Upper lobe of right lung (tissue), 1 donor: Measurements from ENCODE around the gene IGLL1. TPM values are rescaled to one million over a fixed set of nuclear protein-coding genes. Genes with fewer than 3 reads are reported as not detected.
A peak's percentile ranks its signal among the peaks of the same experiment; 100 is the strongest.

Experiments used
- ATAC-seq: fragments of 200-7000 bp; cut with Tn5 transposase; one replicate; pipeline ENCODE4 v1.9.1; 2020; ENCODE audit warnings: mild to moderate bottlenecking, moderate library complexity
- DNase-seq: peaks from one replicate; pipeline ENCODE4 v3.0.0-alpha.2; 2020
- H3K27ac ChIP-seq: fragments of 200-600 bp; one replicate; pipeline ENCODE4 v1.8.0; 2022
- H3K27me3 ChIP-seq: fragments of 200-600 bp; one replicate; pipeline ENCODE4 v1.8.0; 2022; ENCODE audit warnings: mild to moderate bottlenecking
- H3K36me3 ChIP-seq: fragments of 200-600 bp; one replicate; pipeline ENCODE4 v1.8.0; 2022
- H3K4me1 ChIP-seq: fragments of 200-600 bp; one replicate; pipeline ENCODE4 v1.8.0; 2022
- H3K4me3 ChIP-seq: fragments of 200-600 bp; one replicate; pipeline ENCODE4 v1.8.0; 2022; ENCODE audit warnings: mild to moderate bottlenecking
- H3K9me3 ChIP-seq: fragments of 200-600 bp; one replicate; pipeline ENCODE4 v1.8.0; 2022
- intact Hi-C: fragments of 100-400 bp; cut with DNase I; formaldehyde crosslinking; loops from one replicate; pipeline ENCODE4 v1.11.0; 2022
- total RNA-seq: library from RNA; stranded (reverse); fragmentation: NEBNext Ultra II Directional; extraction: Animal tissue kit (Norgen Biotek cat#: 25700); gene quantifications from one replicate; pipeline ENCODE4 v1.2.1, GENCODE V29; 2021
- TF ChIP-seq, protein P1 (sequence below): fragments of 200-600 bp; IDR thresholded peaks from one replicate; pipeline ENCODE4 v1.8.0; 2022; ENCODE audit warnings: antibody characterized with exemption
- donor health status: DM: no; HTN: yes; CAD: no; lungs with severe emphysema.

IGLL1 gene
- total RNA-seq, 1 donor from 2014 or later: not detected

DNA sequence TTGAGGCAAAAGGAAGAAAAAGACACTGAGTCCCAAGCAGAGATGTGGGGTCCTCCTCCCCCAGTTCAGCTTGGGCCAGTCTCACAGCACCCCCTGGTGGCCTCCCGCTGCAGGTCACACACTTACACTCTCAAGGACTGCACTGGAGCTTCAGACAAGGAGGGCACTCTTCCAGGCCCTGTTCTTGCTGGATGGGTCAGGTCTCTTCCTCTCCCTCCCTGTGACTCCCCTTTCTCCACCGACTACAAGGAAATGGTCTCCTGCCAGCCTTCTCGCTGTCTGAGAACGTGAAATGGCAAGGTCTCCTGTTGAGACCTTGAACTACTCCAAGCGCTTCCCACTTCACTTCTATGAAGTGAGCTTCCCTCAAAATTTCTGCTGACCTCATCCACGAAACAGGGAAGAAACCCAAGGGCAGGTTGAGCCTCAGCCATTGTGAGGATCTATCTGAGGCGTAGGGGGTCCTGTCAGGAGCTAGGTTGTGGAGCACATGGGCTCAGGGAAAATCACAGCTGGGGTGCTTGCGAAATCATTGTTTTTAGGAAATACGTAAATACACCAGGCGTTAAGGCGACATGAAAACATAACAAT is 11.2 kb upstream of the IGLL1 start:
- H3K4me1 ChIP-seq: no peaks in the 10 kb centered on the region
- no peaks in the 10 kb centered on the region for H3K36me3 ChIP-seq
- ATAC-seq: peak; percentile 90
- H3K9me3 ChIP-seq: no peaks in the 10 kb centered on the region
- peak; percentile 78 for DNase-seq
- TF ChIP-seq, protein P1, sequence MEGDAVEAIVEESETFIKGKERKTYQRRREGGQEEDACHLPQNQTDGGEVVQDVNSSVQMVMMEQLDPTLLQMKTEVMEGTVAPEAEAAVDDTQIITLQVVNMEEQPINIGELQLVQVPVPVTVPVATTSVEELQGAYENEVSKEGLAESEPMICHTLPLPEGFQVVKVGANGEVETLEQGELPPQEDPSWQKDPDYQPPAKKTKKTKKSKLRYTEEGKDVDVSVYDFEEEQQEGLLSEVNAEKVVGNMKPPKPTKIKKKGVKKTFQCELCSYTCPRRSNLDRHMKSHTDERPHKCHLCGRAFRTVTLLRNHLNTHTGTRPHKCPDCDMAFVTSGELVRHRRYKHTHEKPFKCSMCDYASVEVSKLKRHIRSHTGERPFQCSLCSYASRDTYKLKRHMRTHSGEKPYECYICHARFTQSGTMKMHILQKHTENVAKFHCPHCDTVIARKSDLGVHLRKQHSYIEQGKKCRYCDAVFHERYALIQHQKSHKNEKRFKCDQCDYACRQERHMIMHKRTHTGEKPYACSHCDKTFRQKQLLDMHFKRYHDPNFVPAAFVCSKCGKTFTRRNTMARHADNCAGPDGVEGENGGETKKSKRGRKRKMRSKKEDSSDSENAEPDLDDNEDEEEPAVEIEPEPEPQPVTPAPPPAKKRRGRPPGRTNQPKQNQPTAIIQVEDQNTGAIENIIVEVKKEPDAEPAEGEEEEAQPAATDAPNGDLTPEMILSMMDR: peak; percentile 84
- H3K4me3 ChIP-seq: no peak overlapping the region
- no peak overlapping the region for H3K27ac ChIP-seq
- intact Hi-C loops: no loop called here
- H3K27me3 ChIP-seq: no peaks in the 10 kb centered on the region

DNA sequence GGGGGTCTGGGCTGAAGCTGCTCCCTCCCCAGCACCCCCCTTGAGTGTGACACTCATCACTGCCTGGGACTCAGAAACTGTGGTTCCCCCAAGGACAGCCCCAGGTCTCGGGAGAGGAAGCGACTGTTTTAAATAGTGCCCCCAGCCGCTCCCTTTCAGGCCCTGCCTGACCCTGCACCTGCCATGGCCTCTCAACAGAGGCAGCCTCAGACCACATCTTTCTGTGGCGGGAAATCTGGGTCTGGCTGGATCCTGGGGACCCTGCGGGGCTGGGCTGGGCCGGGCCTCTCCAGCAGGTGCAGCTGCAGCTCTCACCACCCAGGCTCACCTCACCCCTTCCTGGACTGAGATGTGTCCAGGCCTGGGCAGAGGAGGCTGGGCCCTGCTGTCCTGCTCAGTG is 3.7 kb upstream of the IGLL1 start:
- H3K27ac ChIP-seq: no peak overlapping the region
- no peak for ATAC-seq
- no peak for DNase-seq
- H3K4me1 ChIP-seq: no peaks in the 10 kb centered on the region
- no peaks in the 10 kb centered on the region for H3K27me3 ChIP-seq
- H3K4me3 ChIP-seq: no peak overlapping the region
- no peaks in the 10 kb centered on the region for H3K9me3 ChIP-seq
- no peaks in the 10 kb centered on the region for H3K36me3 ChIP-seq
- TF ChIP-seq, protein P1: no peak
- intact Hi-C loops: no loop called here

DNA sequence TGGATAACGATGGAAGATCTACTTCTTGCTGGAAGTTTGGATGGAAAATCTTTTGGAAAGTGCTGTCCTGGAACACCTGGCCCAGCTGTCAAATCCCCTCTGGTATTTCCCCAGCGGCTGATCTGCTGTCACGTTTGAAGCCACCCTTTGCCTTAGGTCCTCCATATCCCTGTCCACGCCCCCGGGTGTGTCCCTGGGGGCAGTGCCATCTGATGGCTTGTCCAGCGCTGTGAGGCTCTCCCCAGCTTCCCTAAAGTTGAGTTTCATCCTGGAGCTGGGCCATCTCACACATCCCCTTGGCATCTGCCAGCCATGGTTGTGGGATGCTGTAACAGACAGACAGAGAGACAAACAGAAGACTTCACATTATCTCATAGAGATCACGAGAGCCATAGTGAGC is 3.1 kb upstream of the IGLL1 start:
- ATAC-seq (no peak), DNase-seq (no peak)
- TF ChIP-seq, protein P1: no peak
- no peaks in the 10 kb centered on the region for H3K9me3 ChIP-seq
- no peak overlapping the region for H3K4me3 ChIP-seq
- intact Hi-C loops: no loop called here
- no peak overlapping the region for H3K27ac ChIP-seq
- no peaks in the 10 kb centered on the region for H3K27me3 ChIP-seq
- H3K4me1 ChIP-seq: no peaks in the 10 kb centered on the region
- H3K36me3 ChIP-seq: no peaks in the 10 kb centered on the region

DNA sequence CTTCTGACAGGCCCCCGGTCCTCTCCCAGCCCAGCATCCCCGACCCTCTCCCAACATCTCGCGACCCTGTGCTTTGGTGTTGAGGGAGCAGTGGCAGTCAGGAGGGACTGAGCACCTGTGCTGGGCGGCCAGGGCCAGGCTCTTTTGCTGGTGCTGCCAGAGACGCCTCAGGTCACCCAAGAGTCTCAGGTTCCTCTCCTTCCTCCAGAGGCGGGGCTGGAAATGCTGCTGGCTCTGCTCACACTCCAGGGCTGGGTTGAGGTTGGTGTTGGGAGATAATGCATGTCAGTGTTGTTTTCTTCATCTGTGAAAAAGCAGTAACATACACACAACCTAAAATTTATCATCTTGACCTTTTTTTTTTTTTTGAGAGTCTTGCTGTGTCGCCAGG is 1.2 kb upstream of the IGLL1 start:
- TF ChIP-seq, protein P1: no peak
- no peaks in the 10 kb centered on the region for H3K9me3 ChIP-seq
- DNase-seq (no peak), ATAC-seq (no peak)
- H3K4me3 ChIP-seq: no peak overlapping the region
- no peaks in the 10 kb centered on the region for H3K27me3 ChIP-seq
- no peaks in the 10 kb centered on the region for H3K36me3 ChIP-seq
- H3K4me1 ChIP-seq: no peaks in the 10 kb centered on the region
- intact Hi-C loops: no loop called here
- H3K27ac ChIP-seq: no peak overlapping the region

DNA sequence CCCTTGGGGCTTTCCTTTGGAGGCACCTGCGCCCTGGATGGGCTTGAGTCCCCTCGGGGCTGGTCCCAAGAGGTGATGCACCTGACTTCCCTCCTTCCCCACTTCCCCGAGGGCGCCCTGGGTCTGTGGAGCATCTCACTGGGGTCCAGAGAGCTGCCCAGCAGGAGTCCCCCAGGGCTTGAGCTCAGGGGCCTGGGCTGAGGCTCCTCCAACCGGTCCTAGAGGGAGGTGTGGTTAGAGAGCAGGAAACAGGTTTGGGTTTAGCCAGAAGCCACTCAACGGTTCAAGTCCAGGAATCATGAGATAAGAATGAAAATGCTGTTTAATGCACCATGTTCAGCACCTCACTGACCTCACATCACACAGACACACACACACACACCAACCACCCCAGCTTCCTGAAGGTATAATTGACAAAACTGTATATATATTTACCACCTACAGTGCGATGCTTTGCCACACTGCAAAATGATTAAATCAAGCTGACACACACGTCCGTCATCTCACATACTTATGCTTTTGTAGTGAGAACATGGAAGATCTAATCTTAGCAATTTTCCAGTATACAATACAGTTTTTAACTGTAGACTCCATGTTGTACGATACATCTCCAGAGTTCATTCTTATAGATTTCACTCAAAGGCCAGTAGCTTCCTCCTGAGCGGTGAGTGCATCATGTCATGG is 628 bp upstream of the IGLL1 start:
- H3K4me3 ChIP-seq: no peak overlapping the region
- H3K27ac ChIP-seq: no peak overlapping the region
- no peaks in the 10 kb centered on the region for H3K4me1 ChIP-seq
- ATAC-seq: no peak
- no peaks in the 10 kb centered on the region for H3K27me3 ChIP-seq
- H3K36me3 ChIP-seq: no peaks in the 10 kb centered on the region
- intact Hi-C loops: no loop called here
- H3K9me3 ChIP-seq: no peaks in the 10 kb centered on the region
- TF ChIP-seq, protein P1: no peak
- DNase-seq: no peak
